SK-N-SH (cell line): ENCODE data around the gene PALM2AKAP2.

Experiments
- CTCF ChIP-seq: fragments of 200-600 bp; sonication (generic); IDR thresholded peaks from 2 replicates; pipeline ENCODE4 v1.6.1; 2017; ENCODE audit warnings: antibody characterized with exemption, mild to moderate bottlenecking, moderate library complexity
- EP300 ChIP-seq, 2 experiments: IDR thresholded peaks; 2 replicates each; pipeline versions ENCODE4 v1.4.0 to v1.6.1; 2012; ENCODE audit warnings: borderline replicate concordance in 1 of 2, low read depth in 1 of 2, low read length in 1 of 2
- FOXM1 ChIP-seq: IDR thresholded peaks from 2 replicates; pipeline ENCODE4 v1.4.0; 2012; ENCODE audit warnings: low read depth, mild to moderate bottlenecking
- MAX ChIP-seq: IDR thresholded peaks from 2 replicates; pipeline ENCODE4 v1.4.0; 2012; ENCODE audit warnings: low read depth
- POLR2AphosphoS5 ChIP-seq: IDR thresholded peaks from 2 replicates; pipeline ENCODE4 v1.6.1; 2012; ENCODE audit warnings: low read depth, low read length
- RAD21 ChIP-seq: IDR thresholded peaks from 2 replicates; pipeline ENCODE4 v1.6.1; 2012; ENCODE audit warnings: mild to moderate bottlenecking, low read length
- REST ChIP-seq: IDR thresholded peaks from 2 replicates; pipeline ENCODE4 v1.6.1; 2012; ENCODE audit warnings: mild to moderate bottlenecking, low read depth, low read length, moderate library complexity
- YY1 ChIP-seq: IDR thresholded peaks from 2 replicates; pipeline ENCODE4 v1.4.0; 2012; ENCODE audit warnings: low read depth, mild to moderate bottlenecking
- TF ChIP-seq, protein P1 (sequence below): IDR thresholded peaks from 2 replicates; pipeline ENCODE4 v1.4.0; 2012; ENCODE audit warnings: low read depth, borderline replicate concordance

DNA sequence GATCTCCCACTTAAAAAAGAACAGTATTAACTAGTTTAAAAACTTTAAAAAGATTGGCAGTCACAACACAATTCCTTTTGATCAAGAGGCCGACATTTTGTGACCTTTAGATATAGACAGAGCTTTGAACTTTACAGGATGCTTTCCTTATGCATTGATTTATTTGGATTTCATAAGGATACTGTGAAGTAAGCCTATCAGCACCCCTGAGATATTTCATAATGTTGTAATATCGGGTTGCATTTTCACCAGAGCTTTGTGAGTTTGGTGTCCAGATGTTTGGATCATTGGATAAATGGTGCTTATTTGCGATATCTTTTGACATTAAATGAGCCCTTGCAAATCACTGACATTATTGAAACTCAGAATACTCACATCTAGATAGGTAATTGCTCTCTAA lies 7.7 kb downstream of the PALM2AKAP2 start:
- TF ChIP-seq POLR2AphosphoS5 (no peak), CTCF (no peak), EP300 (IDR thresholded peaks at IDR 0.05; ENCODE audit: borderline replicate concordance in 1 of 2, low read depth in 1 of 2, low read length in 1 of 2) (no peak), RAD21 (no peak), FOXM1 (no peak), MAX (no peak), YY1 (no peak), REST (no peak)
- TF ChIP-seq, protein P1, sequence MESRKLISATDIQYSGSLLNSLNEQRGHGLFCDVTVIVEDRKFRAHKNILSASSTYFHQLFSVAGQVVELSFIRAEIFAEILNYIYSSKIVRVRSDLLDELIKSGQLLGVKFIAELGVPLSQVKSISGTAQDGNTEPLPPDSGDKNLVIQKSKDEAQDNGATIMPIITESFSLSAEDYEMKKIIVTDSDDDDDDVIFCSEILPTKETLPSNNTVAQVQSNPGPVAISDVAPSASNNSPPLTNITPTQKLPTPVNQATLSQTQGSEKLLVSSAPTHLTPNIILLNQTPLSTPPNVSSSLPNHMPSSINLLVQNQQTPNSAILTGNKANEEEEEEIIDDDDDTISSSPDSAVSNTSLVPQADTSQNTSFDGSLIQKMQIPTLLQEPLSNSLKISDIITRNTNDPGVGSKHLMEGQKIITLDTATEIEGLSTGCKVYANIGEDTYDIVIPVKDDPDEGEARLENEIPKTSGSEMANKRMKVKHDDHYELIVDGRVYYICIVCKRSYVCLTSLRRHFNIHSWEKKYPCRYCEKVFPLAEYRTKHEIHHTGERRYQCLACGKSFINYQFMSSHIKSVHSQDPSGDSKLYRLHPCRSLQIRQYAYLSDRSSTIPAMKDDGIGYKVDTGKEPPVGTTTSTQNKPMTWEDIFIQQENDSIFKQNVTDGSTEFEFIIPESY, result no peak
